ENCODE measurements around the gene FAF1. TPM values are rescaled to one million over a fixed set of nuclear protein-coding genes. Genes with fewer than 3 reads are reported as not detected.

The FAF1 gene
- total and polyA plus RNA-seq, 2 donors (not counting 3 experiments of a cell fraction or from before 2014, with no cell fraction given), result 9.0 to 57.6 TPM

GRCh38 chr1:50424884-50425375 lies 535.1 kb downstream of the FAF1 start:
- FAIRE-seq, result no peak
- DNase-seq (ENCODE audit: low read depth, low spot score), result no peak
- no TSS peak for BruUV-seq (replicated peaks)
- H3K79me2 ChIP-seq (ENCODE audit: control insufficient read depth, insufficient read depth, low read length), result no peaks in the 10 kb centered on the region
- peaks cover 85 to 100% of the 10 kb centered on the region in 2 experiments for H3K27me3 ChIP-seq (ENCODE audit: control insufficient read depth in 2 of 2, insufficient read depth in 2 of 2, low read length in 2 of 2)
- peaks cover 3% of the 10 kb centered on the region for H3K4me1 ChIP-seq (ENCODE audit: control insufficient read depth, extremely low read depth, insufficient read depth, low read length)
- no peak overlapping the region for H3K4me2 ChIP-seq (ENCODE audit: insufficient read depth, low read length)
- TF ChIP-seq MAX (IDR thresholded peaks at IDR 0.05; ENCODE audit: insufficient read depth, insufficient read length) (no peak), JUN (IDR thresholded peaks at IDR 0.05; ENCODE audit: borderline replicate concordance, insufficient read depth, insufficient read length, low read depth) (no peak), POLR2AphosphoS5 (IDR thresholded peaks at IDR 0.05; ENCODE audit: insufficient read depth, low read depth, low read length) (no peak), MYC (IDR thresholded peaks at IDR 0.05; ENCODE audit: low read depth, low read length) (no peak), EZH2 (IDR thresholded peaks at IDR 0.05; ENCODE audit: borderline replicate concordance, low read depth, low read length, severe bottlenecking) (peak; percentile 79), POLR2A (IDR thresholded peaks at IDR 0.05; ENCODE audit: low read depth, low read length) (no peak)
- H2AFZ ChIP-seq (ENCODE audit: low read depth, low read length), result no peak overlapping the region
- no peaks in the 10 kb centered on the region for H3K36me3 ChIP-seq (ENCODE audit: control insufficient read depth in 2 of 2, extremely low read depth in 1 of 2, insufficient read depth in 2 of 2, low read length in 2 of 2)
- no peak overlapping the region for H3K9ac ChIP-seq (replicated peaks; ENCODE audit: extremely low read depth, insufficient read depth, low read length)
- ChIA-PET POLR2A (no interaction called here), CTCF (interaction anchor here (1.1 to 1.3 kb wide), 2 partner anchors 11 to 179 kb away, joined by 4 to 5 read pairs; no protein-coding TSS in a partner anchor)
- intact Hi-C loops (cut with micrococcal nuclease) (loop anchor here (5.0 kb wide), 1 partner anchor 552 kb away; no protein-coding TSS in a partner anchor), dilution Hi-C loops (cut with MboI; ENCODE audit: extremely low pct_ligation_motif_present, low sequenced_read_pairs) (no loop called here)
- no peaks in the 10 kb centered on the region for H4K20me1 ChIP-seq (replicated peaks; ENCODE audit: control insufficient read depth, extremely low read depth, insufficient read depth, low read length)
- no peak overlapping the region for H3K4me3 ChIP-seq (replicated peaks in 1 of 3; ENCODE audit: insufficient read depth in 1 of 3, low read depth in 1 of 3, low read length in 3 of 3)
- no peak overlapping the region for H3K27ac ChIP-seq (ENCODE audit: insufficient read depth, low read depth, low read length)
- no peaks in the 10 kb centered on the region for H3K9me3 ChIP-seq (replicated peaks; ENCODE audit: control insufficient read depth, insufficient read depth, low read length)
- no peaks in the 10 kb centered on the region for H3K9me1 ChIP-seq (replicated peaks; ENCODE audit: control insufficient read depth, extremely low read depth, insufficient read depth, low read length)
